Activated CD8-positive, alpha-beta memory T cell treated with anti-CD3 and anti-CD28 coated beads, Interleukin-2, amount 50 U/mL, for 24 hours (primary cell): ENCODE results near the gene HSP90B1.

Experiments used
- DNase-seq: peaks from one replicate; pipeline ENCODE4 v3.0.0-alpha.2; 2020; ENCODE audit errors: extremely low read depth

HSP90B1 gene

GRCh38 chr12:103975368-103975767, 45.2 kb downstream of the HSP90B1 start:
- no peak for DNase-seq

GRCh38 chr12:103978384-103978982, 48.3 kb downstream of the HSP90B1 start:
- no peak for DNase-seq

- no peak for DNase-seq
Observed at GRCh38 chr12:103986829-103987228, 56.6 kb downstream of the HSP90B1 start.

GRCh38 chr12:103994235-103994634, 64.0 kb downstream of the HSP90B1 start:
- DNase-seq, result no peak

DNA sequence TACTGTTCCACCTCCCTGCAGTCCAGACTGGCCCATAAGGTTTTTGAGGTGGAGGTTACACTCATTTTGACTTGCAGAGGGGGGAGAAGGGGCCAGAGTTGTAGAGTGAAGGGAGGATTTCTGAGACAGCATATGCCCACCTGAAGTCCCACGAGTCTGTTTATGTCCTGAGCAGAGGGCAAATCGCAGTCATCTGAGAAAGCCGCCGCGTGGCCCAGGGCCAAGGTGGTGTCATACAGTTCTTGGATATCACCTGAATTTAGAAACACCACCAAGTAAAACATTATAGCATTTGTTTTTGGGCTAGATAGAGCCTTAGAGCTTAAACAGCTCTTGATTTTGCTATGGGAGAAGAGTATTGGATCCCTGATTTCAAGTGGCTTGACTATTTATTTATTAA, 66.4 kb downstream of the HSP90B1 start:
- DNase-seq, result no peak

- DNase-seq, result no peak
Observed at GRCh38 chr12:103997286-103997900, 67.2 kb downstream of the HSP90B1 start.
